Right renal pelvis (tissue), 4 donors: ENCODE measurements around the gene VPS8. TPM values are rescaled to one million over a fixed set of nuclear protein-coding genes. Genes with fewer than 3 reads are reported as not detected.

Experiments used
- DNase-seq, 4 donors: peaks; one replicate each; pipeline ENCODE4 v3.0.0-alpha.2; 2013; ENCODE audit warnings: low read depth in 4 of 4, low spot score in 3 of 4, missing footprints in 1 of 4
- polyA plus RNA-seq, 4 donors: library from polyadenylated mRNA; unstranded; fragments of 120-200 nt; gene quantifications; one replicate each; pipeline ENCODE4 v1.2.1, GENCODE V29; 2013; ENCODE audit not compliant: insufficient read length in 4 of 4

VPS8 gene
- polyA plus RNA-seq, 4 donors: 33.9 to 42.3 (median 41.8) TPM

- DNase-seq: no peak
Observed at GRCh38 chr3:185081521-185081920, 269.6 kb downstream of the VPS8 start.

GRCh38 chr3:185082149-185082548, 270.2 kb downstream of the VPS8 start:
- no peak for DNase-seq

GRCh38 chr3:185082829-185083228, 270.9 kb downstream of the VPS8 start:
- no peak for DNase-seq

GRCh38 chr3:185084402-185084801, 272.4 kb downstream of the VPS8 start:
- no peak for DNase-seq

GRCh38 chr3:185084901-185085300, 272.9 kb downstream of the VPS8 start:
- no peak for DNase-seq

- DNase-seq: no peak
Observed at GRCh38 chr3:185087419-185087818, 275.5 kb downstream of the VPS8 start.

- no peak for DNase-seq
Observed at GRCh38 chr3:185089343-185089742, 277.4 kb downstream of the VPS8 start.

- no peak for DNase-seq
Observed at GRCh38 chr3:185089751-185090150, 277.8 kb downstream of the VPS8 start.

GRCh38 chr3:185090811-185091210, 278.8 kb downstream of the VPS8 start:
- DNase-seq: no peak

- DNase-seq: no peak
Observed at GRCh38 chr3:185093116-185093515, 281.1 kb downstream of the VPS8 start.

GRCh38 chr3:185094697-185095096, 282.7 kb downstream of the VPS8 start:
- no peak for DNase-seq

Other genes with a start within 250 kb of the VPS8 start
- gene MAGEF1, start 100.1 kb upstream of the VPS8 start, polyA plus RNA-seq: 100 to 1,000 TPM in 2 of 4 donors, 10 to 100 TPM in 2; 98.6 to 110 (median 102) TPM